Kidney capillary endothelial cell (primary cell): Measurements from ENCODE around the gene ACBD4.

Source experiments
- DNase-seq: peaks from one replicate; pipeline ENCODE4 v3.0.0-alpha.2; 2018; ENCODE audit warnings: low spot score

The ACBD4 gene

GRCh38 chr17:45104907-45105624 lies 30.4 kb upstream of the ACBD4 start:
- no peak for DNase-seq

DNA sequence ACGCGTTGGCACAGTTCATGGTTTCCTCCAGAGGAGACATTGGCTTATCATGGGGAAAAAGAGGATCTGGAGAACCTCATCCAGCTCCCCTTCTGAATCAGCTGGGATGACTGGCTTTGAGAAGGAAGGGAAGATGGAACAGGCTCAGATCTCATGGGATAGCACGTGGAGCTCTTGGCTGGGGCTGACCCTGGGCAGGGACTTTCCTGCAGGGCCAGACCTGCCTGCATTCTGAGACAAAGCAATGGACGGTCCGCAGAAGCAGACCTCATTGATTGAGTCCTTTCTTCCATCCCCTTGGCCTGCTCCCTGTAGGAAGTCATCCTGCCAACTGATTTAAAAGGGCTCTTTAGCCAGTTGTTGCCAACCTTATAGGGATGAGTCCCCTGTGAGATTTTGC lies 29.4 kb upstream of the ACBD4 start:
- no peak for DNase-seq

GRCh38 chr17:45106582-45106981 lies 28.9 kb upstream of the ACBD4 start:
- no peak for DNase-seq

- DNase-seq = no peak
Observed at GRCh38 chr17:45107293-45108010, 28.0 kb upstream of the ACBD4 start.

GRCh38 chr17:45108051-45108450 lies 27.4 kb upstream of the ACBD4 start:
- no peak for DNase-seq

- DNase-seq = no peak
Observed at GRCh38 chr17:45108595-45109521, 26.6 kb upstream of the ACBD4 start.

- DNase-seq = no peak
Observed at GRCh38 chr17:45110676-45111611, 24.5 kb upstream of the ACBD4 start.

- DNase-seq = no peak
Observed at GRCh38 chr17:45111850-45112249, 23.6 kb upstream of the ACBD4 start.

DNA sequence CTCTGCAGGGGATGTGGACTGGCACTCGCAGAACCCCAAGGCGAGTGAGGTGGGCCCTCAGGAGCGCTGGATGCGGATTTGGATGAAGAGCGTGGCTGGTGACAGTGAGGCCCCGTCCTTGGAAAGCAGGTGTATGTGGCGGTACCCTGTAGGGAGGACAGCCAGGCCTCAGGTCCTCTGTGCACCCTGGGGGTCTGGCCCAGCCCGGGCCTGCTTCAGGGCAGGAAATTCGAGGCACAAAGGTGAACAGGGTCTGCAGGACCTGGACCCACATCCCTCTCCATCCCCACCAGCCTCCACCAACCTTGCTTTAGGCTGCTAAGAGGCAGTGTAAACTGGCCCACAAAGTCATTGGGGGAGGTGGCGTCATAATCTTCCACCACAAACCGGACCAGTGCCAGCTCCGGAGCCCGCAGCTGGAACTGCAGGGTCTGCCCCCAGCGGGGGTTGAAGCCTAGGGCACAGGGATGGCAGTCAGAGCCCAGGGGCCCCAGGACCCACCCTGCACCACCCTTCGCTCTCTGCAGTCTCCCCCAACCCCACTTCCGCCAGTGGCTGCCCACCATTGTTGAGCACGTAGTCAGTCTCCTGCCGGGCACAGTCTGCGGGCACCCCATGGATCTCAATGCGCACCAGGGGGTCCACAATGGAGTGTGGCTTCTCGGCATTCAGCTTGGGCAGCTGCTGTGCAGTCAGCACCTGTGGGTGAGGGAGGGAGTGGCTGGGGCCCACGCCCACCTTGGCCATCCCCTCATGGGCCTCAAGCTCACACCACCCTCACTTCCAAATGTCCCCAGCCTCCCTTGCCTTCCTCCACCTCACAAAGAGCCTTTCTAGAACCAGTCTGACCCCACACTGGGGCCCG lies 22.7 kb upstream of the ACBD4 start:
- DNase-seq = no peak

DNA sequence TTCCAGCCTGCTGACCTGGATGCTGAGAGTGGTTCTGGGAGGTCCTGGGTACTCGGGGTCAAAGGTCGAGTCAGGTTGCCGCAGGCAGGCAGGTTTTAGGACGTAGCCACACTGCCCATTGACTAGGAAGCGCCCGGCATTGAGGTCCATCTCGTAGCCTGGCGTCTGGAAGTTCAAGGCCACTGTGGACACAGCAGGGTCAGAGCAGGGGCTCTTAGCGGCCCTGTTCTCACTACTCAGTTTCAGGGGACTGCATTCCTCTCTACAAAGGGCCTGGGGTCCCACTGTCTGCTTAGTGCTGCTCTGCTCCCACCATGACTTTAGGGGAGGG lies 22.1 kb upstream of the ACBD4 start:
- no peak for DNase-seq

DNA sequence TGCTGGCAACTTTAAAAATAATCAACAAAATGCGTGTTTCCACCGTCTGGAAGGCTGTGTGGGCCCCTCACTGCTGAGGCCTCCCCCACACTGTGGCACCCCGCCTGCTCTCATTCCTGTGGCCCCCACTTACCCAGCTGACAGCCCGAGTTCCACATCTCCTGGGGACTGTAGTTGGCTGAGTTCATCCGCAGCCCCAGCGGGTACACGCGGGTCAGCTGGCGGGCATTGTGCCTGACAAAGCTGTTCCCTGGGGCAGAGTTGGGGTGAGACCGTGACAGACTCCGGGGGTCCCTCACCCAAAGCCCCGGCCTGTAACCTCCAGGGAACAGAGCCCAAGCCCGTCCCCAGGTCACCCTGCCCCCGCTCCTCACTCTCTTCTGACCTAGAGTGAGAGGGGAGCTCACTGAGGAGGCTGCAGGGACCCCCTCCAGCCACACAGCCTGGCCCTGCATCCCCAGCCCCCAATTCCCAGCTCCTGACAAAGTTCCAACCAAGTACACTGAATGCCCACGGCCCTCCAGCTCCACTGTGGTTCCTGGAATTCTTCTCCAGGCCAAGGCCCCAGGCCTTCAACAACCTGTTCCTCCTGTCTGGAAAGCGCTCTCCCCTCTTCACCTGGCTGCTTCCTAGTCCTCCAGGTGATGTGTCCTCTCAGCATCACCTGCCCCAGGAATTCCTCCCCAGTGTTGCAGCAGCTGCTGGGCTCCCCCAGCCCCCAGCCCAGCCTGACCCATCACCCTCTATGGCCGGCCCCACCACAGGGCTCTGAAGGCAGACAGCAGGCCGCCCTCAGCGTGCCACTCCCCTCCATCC lies 21.2 kb upstream of the ACBD4 start:
- no peak for DNase-seq

GRCh38 chr17:45115015-45115625 lies 20.4 kb upstream of the ACBD4 start:
- DNase-seq = no peak

- DNase-seq = no peak
Observed at GRCh38 chr17:45115871-45116270, 19.6 kb upstream of the ACBD4 start.

GRCh38 chr17:45116434-45117016 lies 19.0 kb upstream of the ACBD4 start:
- DNase-seq = no peak

GRCh38 chr17:45117334-45117733 lies 18.2 kb upstream of the ACBD4 start:
- no peak for DNase-seq

- no peak for DNase-seq
Observed at GRCh38 chr17:45117848-45118646, 17.4 kb upstream of the ACBD4 start.

GRCh38 chr17:45118691-45119090 lies 16.8 kb upstream of the ACBD4 start:
- DNase-seq = no peak

DNA sequence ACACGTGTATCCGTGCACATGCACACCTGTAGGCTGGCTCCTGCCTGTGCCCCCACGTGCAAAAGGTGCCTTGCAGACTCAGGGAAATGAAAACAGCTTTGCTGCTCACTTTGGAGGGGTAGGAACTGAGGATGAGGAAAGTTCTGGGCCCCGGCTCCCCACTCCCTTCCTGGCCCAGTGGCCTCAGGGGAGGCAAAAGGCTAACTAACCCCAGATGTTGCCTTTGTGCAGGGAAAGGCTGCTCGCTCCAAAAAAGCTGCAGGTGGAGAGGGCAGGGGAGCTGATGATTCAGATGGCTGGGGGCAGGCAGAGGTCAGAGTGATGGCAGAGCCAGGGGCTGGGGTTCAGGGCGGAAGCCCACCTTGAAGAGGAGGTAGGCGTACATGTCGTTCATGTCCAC lies 15.5 kb upstream of the ACBD4 start:
- DNase-seq = no peak
